Fibroblast of the aortic adventitia (primary cell): ENCODE results near the gene SPATA33. TPM values are rescaled to one million over a fixed set of nuclear protein-coding genes. Genes with fewer than 3 reads are reported as not detected.
A peak's percentile ranks its signal among the peaks of the same experiment; 100 is the strongest.

ENCODE experiments used
- DNase-seq: peaks from one replicate; pipeline ENCODE4 v3.0.0-alpha.2; 2010; ENCODE audit warnings: low read depth
- H3K4me3 ChIP-seq: 2 replicates; pipeline ENCODE4 v1.5.1; 2011; ENCODE audit warnings: low read depth, mild to moderate bottlenecking, control low read depth, low read length, moderate library complexity
- total RNA-seq: library from RNA; depleted of rRNA; stranded (reverse); fragments of >200 nt; gene quantifications from 2 replicates; pipeline ENCODE4 v1.2.3, GENCODE V29; 2012; ENCODE audit warnings: low replicate concordance
- TF ChIP-seq, protein P1 (sequence below): IDR thresholded peaks from 2 replicates; pipeline ENCODE4 v1.5.1; 2011; ENCODE audit warnings: mild to moderate bottlenecking, low read length, control low read depth, inconsistent platforms; ENCODE audit not compliant: insufficient read depth

Gene SPATA33
- total RNA-seq, 1 donor, result 6.1 TPM

DNA sequence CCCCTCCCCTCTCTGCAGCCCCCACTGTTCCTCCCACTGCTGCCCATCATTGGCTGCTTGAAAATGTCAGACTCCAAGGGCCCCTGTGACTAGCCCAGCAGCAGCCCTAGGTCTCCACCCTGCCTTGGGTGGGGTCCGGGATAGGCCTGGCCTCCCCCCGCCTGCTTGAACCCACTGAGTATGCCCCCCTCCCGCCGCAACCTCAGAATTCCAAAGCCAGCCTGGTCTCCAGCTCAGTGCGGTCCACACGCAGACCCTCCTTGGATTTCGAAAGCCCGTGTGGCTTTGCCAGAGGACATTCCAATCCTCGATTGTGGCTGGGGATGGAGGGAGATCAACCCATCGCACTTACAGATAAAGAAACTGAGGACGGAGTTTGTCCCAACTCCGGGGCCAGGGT is 37.8 kb upstream of the SPATA33 start:
- H3K4me3 ChIP-seq, result no peak overlapping the region
- TF ChIP-seq, protein P1, sequence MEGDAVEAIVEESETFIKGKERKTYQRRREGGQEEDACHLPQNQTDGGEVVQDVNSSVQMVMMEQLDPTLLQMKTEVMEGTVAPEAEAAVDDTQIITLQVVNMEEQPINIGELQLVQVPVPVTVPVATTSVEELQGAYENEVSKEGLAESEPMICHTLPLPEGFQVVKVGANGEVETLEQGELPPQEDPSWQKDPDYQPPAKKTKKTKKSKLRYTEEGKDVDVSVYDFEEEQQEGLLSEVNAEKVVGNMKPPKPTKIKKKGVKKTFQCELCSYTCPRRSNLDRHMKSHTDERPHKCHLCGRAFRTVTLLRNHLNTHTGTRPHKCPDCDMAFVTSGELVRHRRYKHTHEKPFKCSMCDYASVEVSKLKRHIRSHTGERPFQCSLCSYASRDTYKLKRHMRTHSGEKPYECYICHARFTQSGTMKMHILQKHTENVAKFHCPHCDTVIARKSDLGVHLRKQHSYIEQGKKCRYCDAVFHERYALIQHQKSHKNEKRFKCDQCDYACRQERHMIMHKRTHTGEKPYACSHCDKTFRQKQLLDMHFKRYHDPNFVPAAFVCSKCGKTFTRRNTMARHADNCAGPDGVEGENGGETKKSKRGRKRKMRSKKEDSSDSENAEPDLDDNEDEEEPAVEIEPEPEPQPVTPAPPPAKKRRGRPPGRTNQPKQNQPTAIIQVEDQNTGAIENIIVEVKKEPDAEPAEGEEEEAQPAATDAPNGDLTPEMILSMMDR, result no peak
- DNase-seq, result peak; percentile 62

DNA sequence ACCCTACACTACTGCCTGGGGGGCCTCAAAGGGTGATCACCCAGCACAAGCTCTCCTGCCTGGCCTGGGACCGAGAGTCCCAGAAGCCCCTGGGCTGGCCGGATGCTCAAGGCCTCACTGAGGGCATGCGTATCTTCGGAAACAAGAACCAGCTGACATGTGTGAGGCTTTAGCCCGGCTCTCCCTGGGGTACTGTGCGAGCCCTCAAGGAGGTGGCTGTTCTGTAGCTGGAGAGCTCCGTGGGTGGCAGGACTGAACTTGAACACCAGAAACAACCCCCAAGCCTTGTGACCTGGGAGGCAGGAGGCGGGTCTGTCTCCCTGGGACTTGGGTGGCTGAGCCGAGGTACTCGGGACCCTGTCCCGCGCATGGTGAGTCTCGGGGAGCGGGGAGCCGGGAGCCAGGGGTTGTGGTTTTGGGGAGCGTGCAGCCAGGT is 37.2 kb upstream of the SPATA33 start:
- no peak for DNase-seq
- TF ChIP-seq, protein P1, result no peak

DNA sequence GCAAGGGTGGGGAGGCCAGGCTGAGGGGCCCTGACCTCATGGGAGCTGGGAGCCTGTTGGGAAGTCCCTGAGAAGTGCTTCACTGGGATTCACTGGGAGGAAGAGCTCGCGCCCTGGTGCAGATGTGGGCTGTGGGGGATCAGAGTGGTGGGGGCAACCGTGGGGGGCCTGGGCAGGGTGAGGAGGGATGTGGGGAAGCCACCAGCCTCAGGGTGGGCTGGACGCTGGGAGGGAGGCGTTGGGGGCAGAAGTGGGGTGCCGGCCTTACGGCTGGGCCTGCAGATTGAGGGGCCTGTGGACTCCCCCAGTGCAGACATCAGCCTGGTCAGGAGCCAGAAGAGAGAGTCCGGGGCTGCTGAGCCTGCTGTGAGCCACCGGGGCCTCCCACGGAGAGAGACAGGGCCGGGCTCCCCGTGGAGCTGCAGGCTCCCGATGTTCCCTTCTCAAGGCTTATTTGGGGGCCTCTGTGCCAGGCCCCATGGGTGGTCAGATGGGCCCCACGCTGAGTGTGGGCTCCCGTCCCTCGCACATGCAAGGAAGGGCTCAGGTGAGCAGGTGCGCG is 36.4 kb upstream of the SPATA33 start:
- TF ChIP-seq, protein P1, result no peak
- no peak for DNase-seq
- H3K4me3 ChIP-seq, result no peak overlapping the region

More for the DNA sequence above, 37.2 kb upstream of the SPATA33 start:
- H3K4me3 ChIP-seq, result no peak overlapping the region

DNA sequence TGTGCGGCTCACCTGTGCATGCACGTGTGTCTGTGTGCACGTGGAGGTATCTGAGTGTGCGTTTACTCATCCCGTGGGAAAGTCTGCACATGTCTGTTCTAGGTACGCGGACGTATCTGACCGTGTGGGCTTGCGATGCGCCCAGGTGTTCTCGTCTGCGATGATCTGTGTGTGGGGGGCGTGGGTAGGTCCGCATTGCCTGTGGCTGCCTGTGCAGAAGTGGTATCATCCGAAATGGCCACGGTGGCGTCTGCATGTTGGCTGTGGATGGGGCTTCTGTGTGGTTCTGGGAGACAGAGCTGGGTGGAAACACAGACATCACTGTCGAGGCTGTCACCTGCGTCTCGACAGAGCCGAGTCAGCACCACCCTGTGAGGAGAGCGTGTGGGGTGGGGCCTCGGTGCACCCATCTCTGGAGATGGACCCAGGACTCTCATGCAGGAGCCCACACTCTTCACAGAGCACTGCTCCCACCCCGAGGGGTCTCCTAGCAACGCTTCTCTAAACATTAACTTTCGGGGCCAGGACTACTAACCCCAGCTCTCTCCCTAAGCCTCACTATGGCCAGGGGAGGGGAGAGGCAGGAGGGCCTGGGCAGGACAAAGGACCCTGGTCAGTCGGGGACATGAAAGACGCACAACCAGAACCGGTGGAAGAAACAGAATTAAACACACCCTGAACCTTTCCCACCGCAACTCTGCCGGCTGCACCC is 35.8 kb upstream of the SPATA33 start:
- H3K4me3 ChIP-seq, result no peak overlapping the region
- no peak for DNase-seq
- TF ChIP-seq, protein P1, result no peak

DNA sequence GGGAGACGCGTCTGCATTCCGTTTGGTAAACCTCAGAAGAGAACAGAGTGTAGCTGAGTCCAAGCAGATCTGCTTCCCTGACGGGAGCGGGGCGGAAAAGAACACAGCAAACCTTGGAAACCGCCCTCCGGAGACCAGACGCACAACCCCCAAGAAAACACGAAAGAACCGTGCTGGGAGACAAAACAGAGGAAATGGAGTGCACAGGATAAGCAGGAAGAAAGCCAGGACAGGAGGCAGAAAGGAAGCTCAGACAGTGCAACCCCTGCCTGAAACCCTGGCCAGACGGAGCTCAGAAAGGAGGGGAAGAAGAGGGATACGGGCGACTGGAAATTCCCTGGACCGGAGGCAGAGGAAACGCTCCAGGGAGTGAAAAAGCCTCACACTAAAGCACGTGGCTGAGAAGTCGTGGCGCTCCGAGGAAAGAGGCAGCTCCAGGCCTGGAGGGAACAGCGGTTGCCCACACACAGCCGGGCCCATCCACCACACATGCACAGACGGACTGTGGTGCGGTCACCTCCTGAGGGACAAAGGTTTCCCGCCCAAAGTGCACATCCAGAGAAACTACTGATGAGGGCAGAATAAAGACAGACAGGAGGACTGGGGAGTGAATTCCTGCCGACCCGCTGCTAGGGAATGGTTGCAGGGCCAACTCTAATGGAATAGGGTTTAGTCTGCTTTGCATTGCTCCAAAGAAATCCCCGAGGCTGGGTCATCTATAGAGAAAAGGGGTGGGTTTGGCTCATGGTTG is 34.0 kb upstream of the SPATA33 start:
- H3K4me3 ChIP-seq, result no peak overlapping the region
- peak; percentile 69 for DNase-seq
- TF ChIP-seq, protein P1, result no peak

DNA sequence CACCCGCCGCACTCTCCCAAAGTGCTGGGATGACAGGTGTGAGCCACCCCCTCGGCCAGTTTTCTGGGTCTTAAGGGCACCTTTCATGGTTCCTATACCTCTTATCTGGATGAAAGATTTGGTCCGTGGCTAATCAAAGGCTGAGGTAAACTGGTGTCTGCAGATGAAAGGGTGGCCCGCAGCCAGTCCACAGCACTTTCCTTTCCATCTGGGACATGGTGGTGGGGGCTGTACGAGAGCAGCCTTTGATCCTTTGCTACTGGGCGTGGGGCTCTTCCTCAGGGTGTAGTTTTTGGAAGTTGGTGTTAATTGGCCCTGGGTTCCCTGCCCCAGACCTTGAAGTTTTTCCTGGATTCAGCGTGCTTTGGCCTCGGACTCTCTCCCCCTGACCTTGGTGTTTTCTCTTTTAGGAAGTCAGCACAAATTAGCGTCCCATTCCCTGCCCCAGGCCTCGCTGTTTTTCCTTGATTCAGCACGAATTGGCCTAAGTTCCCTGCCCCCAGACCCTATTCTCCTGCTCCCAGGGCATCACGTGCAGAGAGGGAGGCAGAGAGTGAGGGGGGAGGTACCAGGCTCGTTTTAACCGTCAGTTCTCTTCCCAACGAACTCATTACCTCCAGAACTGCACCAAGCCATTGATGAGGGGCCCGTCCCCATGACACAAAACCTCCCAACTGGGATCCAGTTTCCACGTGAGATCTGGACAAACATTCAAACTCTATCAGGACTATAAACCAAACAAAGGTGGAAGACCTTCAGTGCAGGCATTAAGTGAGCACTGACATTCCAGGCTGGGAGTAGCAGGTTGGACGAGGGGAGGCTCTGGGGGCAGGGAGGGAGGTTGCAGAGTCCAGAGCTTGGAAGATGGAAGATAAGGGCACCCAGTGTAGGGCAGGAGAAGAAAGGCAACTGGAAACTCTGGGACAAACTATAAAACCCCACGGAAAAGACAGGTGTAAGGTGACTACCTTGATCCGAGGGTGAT is 32.6 kb upstream of the SPATA33 start:
- TF ChIP-seq, protein P1, result no peak
- no peak for DNase-seq
- no peak overlapping the region for H3K4me3 ChIP-seq
